HCT116 (cell line): ENCODE results near the gene HCN1. TPM values are rescaled to one million over a fixed set of nuclear protein-coding genes. Genes with fewer than 3 reads are reported as not detected.

Experiments used
- ATAC-seq: fragments of 200-7000 bp; cut with Tn5 transposase; 2 replicates; pipeline ENCODE4 v1.9.1; 2020; ENCODE audit warnings: mild to moderate bottlenecking, moderate library complexity
- BruUV-seq: library from RNA; stranded (reverse); fragments of 400-500 nt; replicated peaks from 2 replicates; lab custom pipeline; 2021; lab: Mats Ljungman, UMichigan
- CTCF ChIA-PET: fragments of 300-600 bp; sonication (Branson Sonifier 250); formaldehyde crosslinking; loops from one replicate; lab custom pipeline; 2021; ENCODE audit warnings: antibody characterized with exemption; lab: Charles Lee
- POLR2A ChIA-PET: fragments of 300-600, 350-600 bp; sonication (Branson Sonifier 250); formaldehyde crosslinking; loops from one replicate; lab custom pipeline; 2021; ENCODE audit warnings: antibody characterized with exemption; lab: Charles Lee
- RAD21 ChIA-PET, 2 experiments: fragments of 300-600 bp; sonication (Branson Sonifier 250); formaldehyde crosslinking; loops; one replicate each; lab custom pipeline; 2023; ENCODE audit warnings: low total read pairs in 2 of 2; ENCODE audit not compliant: uncharacterized antibody in 2 of 2, unreplicated experiment in 2 of 2, low non-redundant PET in 1 of 2; lab: Charles Lee
- DNase-seq: peaks from one replicate; pipeline ENCODE4 v3.0.0-alpha.2; 2010; ENCODE audit warnings: low read depth, low spot score
- H2AFZ ChIP-seq: fragments of 200-600 bp; shearing (Covaris generic), sonication (generic); 2 replicates; pipeline ENCODE4 v1.6.1; 2017; ENCODE audit warnings: low read depth, mixed run types, mixed read lengths, antibody characterized with exemption, low read length; ENCODE audit not compliant: poor library complexity, severe bottlenecking
- H3K27ac ChIP-seq: 2 replicates; pipeline ENCODE4 v1.5.1; 2012; ENCODE audit warnings: low read depth, low read length
- H3K27me3 ChIP-seq: fragments of 200-600 bp; sonication (generic); 2 replicates; pipeline ENCODE4 v1.6.1; 2016; ENCODE audit warnings: mixed run types, low read length, mixed read lengths; ENCODE audit not compliant: insufficient read depth
- H3K36me3 ChIP-seq, 2 experiments: fragments of 200-500 bp in 1 of 2; fragments of 200-600 bp in 1 of 2; sonication (Bioruptor generic) in 1 of 2; sonication (generic) in 1 of 2; 2 replicates each; pipeline versions ENCODE4 v1.5.1 to v1.6.1; 2014 to 2016; ENCODE audit warnings: low read length in 2 of 2, inconsistent platforms in 1 of 2, mixed read lengths in 1 of 2, mixed run types in 1 of 2; ENCODE audit not compliant: insufficient read depth in 2 of 2, control insufficient read depth in 1 of 2
- H3K4me1 ChIP-seq, 2 experiments: fragments of 200-600 bp in 1 of 2; sonication (generic) in 1 of 2; 2 replicates each; pipeline versions ENCODE4 v1.5.1 to v1.6.1; 2012 to 2017; ENCODE audit warnings: low read length in 2 of 2, inconsistent platforms in 1 of 2, mild to moderate bottlenecking in 1 of 2, mixed read lengths in 1 of 2, mixed run types in 1 of 2, moderate library complexity in 1 of 2; ENCODE audit not compliant: insufficient read depth in 2 of 2, control insufficient read depth in 1 of 2
- H3K4me2 ChIP-seq: fragments of 200-600 bp; sonication (generic); 2 replicates; pipeline ENCODE4 v1.6.1; 2017; ENCODE audit warnings: mixed run types, low read length, mixed read lengths
- H3K4me3 ChIP-seq, 2 experiments: fragments of 200-600 bp in 1 of 2; sonication (generic) in 1 of 2; replicated peaks in 1 of 2; 2 replicates each; pipeline ENCODE4 v1.5.1; 2011 to 2016; ENCODE audit warnings: low read length in 2 of 2, control low read depth in 1 of 2, low read depth in 1 of 2, mild to moderate bottlenecking in 1 of 2, mixed read lengths in 1 of 2, mixed run types in 1 of 2
- H3K79me2 ChIP-seq: fragments of 200-600 bp; sonication (generic); 2 replicates; pipeline ENCODE4 v1.6.1; 2017; ENCODE audit warnings: mild to moderate bottlenecking, mixed run types, low read length, moderate library complexity, mixed read lengths; ENCODE audit not compliant: insufficient read depth
- H3K9ac ChIP-seq: fragments of 200-600 bp; sonication (generic); 2 replicates; pipeline ENCODE4 v1.6.1; 2016; ENCODE audit warnings: low read length, mixed read lengths
- H3K9me2 ChIP-seq: fragments of 200-600 bp; sonication (generic), shearing (Covaris generic); 2 replicates; pipeline ENCODE4 v1.6.1; 2017; ENCODE audit warnings: mixed run types, mild to moderate bottlenecking, moderate library complexity; ENCODE audit not compliant: insufficient read depth
- H3K9me3 ChIP-seq, 2 experiments: fragments of 200-500 bp in 1 of 2; fragments of 200-600 bp in 1 of 2; sonication (Bioruptor generic) in 1 of 2; sonication (generic) in 1 of 2; 2 replicates each; pipeline ENCODE4 v1.6.1; 2014 to 2017; ENCODE audit warnings: low read length in 2 of 2, mixed read lengths in 2 of 2, inconsistent platforms in 1 of 2, low read depth in 1 of 2, mild to moderate bottlenecking in 1 of 2, mixed run types in 1 of 2, moderate library complexity in 1 of 2; ENCODE audit not compliant: control insufficient read depth in 1 of 2, insufficient read depth in 1 of 2
- H4K20me1 ChIP-seq: fragments of 200-600 bp; sonication (generic), shearing (Covaris generic); 2 replicates; pipeline ENCODE4 v1.6.1; 2017; ENCODE audit warnings: mixed run types, mild to moderate bottlenecking, moderate library complexity; ENCODE audit not compliant: insufficient read depth
- CBX3 ChIP-seq: IDR thresholded peaks from 2 replicates; pipeline ENCODE4 v1.6.1; 2012; ENCODE audit warnings: low read depth
- CEBPB ChIP-seq: IDR thresholded peaks from 2 replicates; pipeline ENCODE4 v1.6.1; 2012; ENCODE audit warnings: low read depth
- ELF1 ChIP-seq: IDR thresholded peaks from 2 replicates; pipeline ENCODE4 v1.6.1; 2012; ENCODE audit warnings: low read depth, borderline replicate concordance
- JUND ChIP-seq: IDR thresholded peaks from 2 replicates; pipeline ENCODE4 v1.6.1; 2012
- SP1 ChIP-seq: IDR thresholded peaks from 2 replicates; pipeline ENCODE4 v1.6.1; 2012; ENCODE audit warnings: low read depth
- TCF7L2 ChIP-seq: IDR thresholded peaks from 2 replicates; pipeline ENCODE4 v1.7.0; 2011; ENCODE audit warnings: borderline replicate concordance, inconsistent platforms; ENCODE audit not compliant: insufficient read depth, insufficient read length; ENCODE audit errors: extremely low read depth
- YY1 ChIP-seq: IDR thresholded peaks from 2 replicates; pipeline ENCODE4 v1.6.1; 2011; ENCODE audit warnings: low read length, low read depth, moderate library complexity, mild to moderate bottlenecking; ENCODE audit not compliant: insufficient replicate concordance; ENCODE audit errors: extremely low read depth
- ZNF274 ChIP-seq: fragments of 200-500 bp; sonication (Bioruptor generic); IDR thresholded peaks from 2 replicates; pipeline ENCODE4 v1.6.1; 2014; ENCODE audit warnings: mild to moderate bottlenecking, low read depth, low read length, inconsistent platforms
- intact Hi-C: fragments of 100-400 bp; cut with micrococcal nuclease; formaldehyde crosslinking; loops from 2 replicates; pipeline ENCODE4 v1.10.0; 2022
- total RNA-seq: library from RNA; stranded (reverse); gene quantifications from one replicate; pipeline ENCODE4 v1.2.1, GENCODE V29; 2021; ENCODE audit not compliant: unreplicated experiment
- TF ChIP-seq, protein P1 (sequence below), 3 experiments: fragments of 200-600 bp in 1 of 3; sonication (generic) in 1 of 3; IDR thresholded peaks in 2 of 3; conservative IDR thresholded peaks in 1 of 3; 2 replicates each; pipeline ENCODE4 v1.5.1; 2012 to 2017; ENCODE audit warnings: low read depth in 2 of 3, low read length in 2 of 3, antibody characterized with exemption in 1 of 3, borderline replicate concordance in 1 of 3, control low read depth in 1 of 3, mild to moderate bottlenecking in 1 of 3, mixed read lengths in 1 of 3, mixed run types in 1 of 3, moderate library complexity in 1 of 3; ENCODE audit not compliant: insufficient read depth in 1 of 3
- TF ChIP-seq, protein P2 (sequence below): IDR thresholded peaks from 2 replicates; pipeline ENCODE4 v1.6.1; 2012; ENCODE audit warnings: low read depth

Gene HCN1
- total RNA-seq, 1 experiment from 2014 or later: 0.10 TPM

DNA sequence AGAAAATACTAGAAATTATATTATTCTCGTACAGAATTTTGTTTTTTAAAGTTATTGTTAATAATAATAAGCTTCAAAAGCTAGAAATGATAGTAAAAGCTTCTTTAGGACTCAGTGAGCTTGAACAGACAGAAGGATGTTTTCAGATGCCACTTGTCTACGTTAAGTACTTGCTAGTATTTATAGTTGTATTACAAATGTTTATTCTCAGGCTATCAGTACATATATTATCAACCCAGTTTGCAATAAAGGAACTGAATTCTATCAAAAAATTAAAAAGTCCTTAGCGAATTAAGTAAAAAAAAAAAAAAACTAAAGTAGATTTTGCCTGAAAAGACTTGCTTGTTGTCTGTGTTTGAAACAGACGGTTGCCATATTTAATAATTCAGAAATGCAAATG, 23.9 kb downstream of the HCN1 start:
- intact Hi-C loops: no loop called here
- no peak for ATAC-seq
- TF ChIP-seq, protein P1, sequence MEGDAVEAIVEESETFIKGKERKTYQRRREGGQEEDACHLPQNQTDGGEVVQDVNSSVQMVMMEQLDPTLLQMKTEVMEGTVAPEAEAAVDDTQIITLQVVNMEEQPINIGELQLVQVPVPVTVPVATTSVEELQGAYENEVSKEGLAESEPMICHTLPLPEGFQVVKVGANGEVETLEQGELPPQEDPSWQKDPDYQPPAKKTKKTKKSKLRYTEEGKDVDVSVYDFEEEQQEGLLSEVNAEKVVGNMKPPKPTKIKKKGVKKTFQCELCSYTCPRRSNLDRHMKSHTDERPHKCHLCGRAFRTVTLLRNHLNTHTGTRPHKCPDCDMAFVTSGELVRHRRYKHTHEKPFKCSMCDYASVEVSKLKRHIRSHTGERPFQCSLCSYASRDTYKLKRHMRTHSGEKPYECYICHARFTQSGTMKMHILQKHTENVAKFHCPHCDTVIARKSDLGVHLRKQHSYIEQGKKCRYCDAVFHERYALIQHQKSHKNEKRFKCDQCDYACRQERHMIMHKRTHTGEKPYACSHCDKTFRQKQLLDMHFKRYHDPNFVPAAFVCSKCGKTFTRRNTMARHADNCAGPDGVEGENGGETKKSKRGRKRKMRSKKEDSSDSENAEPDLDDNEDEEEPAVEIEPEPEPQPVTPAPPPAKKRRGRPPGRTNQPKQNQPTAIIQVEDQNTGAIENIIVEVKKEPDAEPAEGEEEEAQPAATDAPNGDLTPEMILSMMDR (IDR thresholded peaks at IDR 0.05 in 2 of 3, conservative IDR thresholded peaks at IDR 0.05 in 1 of 3; ENCODE audit: borderline replicate concordance in 1 of 3, insufficient read depth in 1 of 3, low read depth in 2 of 3, low read length in 2 of 3): no peak
- TF ChIP-seq CBX3 (no peak), TCF7L2 (no peak), ZNF274 (no peak), ELF1 (no peak), YY1 (no peak), JUND (no peak), CEBPB (no peak), SP1 (no peak)
- TF ChIP-seq, protein P2, sequence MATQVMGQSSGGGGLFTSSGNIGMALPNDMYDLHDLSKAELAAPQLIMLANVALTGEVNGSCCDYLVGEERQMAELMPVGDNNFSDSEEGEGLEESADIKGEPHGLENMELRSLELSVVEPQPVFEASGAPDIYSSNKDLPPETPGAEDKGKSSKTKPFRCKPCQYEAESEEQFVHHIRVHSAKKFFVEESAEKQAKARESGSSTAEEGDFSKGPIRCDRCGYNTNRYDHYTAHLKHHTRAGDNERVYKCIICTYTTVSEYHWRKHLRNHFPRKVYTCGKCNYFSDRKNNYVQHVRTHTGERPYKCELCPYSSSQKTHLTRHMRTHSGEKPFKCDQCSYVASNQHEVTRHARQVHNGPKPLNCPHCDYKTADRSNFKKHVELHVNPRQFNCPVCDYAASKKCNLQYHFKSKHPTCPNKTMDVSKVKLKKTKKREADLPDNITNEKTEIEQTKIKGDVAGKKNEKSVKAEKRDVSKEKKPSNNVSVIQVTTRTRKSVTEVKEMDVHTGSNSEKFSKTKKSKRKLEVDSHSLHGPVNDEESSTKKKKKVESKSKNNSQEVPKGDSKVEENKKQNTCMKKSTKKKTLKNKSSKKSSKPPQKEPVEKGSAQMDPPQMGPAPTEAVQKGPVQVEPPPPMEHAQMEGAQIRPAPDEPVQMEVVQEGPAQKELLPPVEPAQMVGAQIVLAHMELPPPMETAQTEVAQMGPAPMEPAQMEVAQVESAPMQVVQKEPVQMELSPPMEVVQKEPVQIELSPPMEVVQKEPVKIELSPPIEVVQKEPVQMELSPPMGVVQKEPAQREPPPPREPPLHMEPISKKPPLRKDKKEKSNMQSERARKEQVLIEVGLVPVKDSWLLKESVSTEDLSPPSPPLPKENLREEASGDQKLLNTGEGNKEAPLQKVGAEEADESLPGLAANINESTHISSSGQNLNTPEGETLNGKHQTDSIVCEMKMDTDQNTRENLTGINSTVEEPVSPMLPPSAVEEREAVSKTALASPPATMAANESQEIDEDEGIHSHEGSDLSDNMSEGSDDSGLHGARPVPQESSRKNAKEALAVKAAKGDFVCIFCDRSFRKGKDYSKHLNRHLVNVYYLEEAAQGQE: no peak
- ChIA-PET POLR2A (no interaction called here), CTCF (no interaction called here), RAD21 (no interaction called here)
- Histone ChIP-seq H3K4me1 (no peaks in the 10 kb centered on the region), H3K9me2 (no peaks in the 10 kb centered on the region), H3K4me3 (no peak overlapping the region), H3K27me3 (no peaks in the 10 kb centered on the region), H3K9ac (no peak overlapping the region), H4K20me1 (no peaks in the 10 kb centered on the region), H3K79me2 (no peaks in the 10 kb centered on the region), H3K36me3 (no peaks in the 10 kb centered on the region), H2AFZ (no peak overlapping the region), H3K9me3 (no peaks in the 10 kb centered on the region), H3K27ac (no peak overlapping the region), H3K4me2 (no peak overlapping the region)
- no peak for DNase-seq
- no TSS peak for BruUV-seq
